Panc1 (cell line): ENCODE results near the gene SKIC2.

ENCODE experiments used
- POLR2AphosphoS5 ChIP-seq: IDR thresholded peaks from 2 replicates; pipeline ENCODE4 v1.6.1; 2012; ENCODE audit warnings: mild to moderate bottlenecking, low read depth, low read length, moderate library complexity
- SIN3A ChIP-seq: IDR thresholded peaks from 2 replicates; pipeline ENCODE4 v1.6.1; 2012; ENCODE audit warnings: low read depth, mild to moderate bottlenecking, low read length, moderate library complexity, borderline replicate concordance; ENCODE audit not compliant: insufficient read depth
- TF ChIP-seq, protein P1 (sequence below): fragments of 450-650 bp; IDR thresholded peaks from 2 replicates; pipeline ENCODE4 v1.5.1; 2017; ENCODE audit warnings: mild to moderate bottlenecking
- TF ChIP-seq, protein P2 (sequence below), 2 experiments: IDR thresholded peaks; 2 replicates each; pipeline ENCODE4 v1.6.1; 2011 to 2012; ENCODE audit warnings: low read depth in 2 of 2, control low read depth in 1 of 2, low read length in 1 of 2, mild to moderate bottlenecking in 1 of 2, moderate library complexity in 1 of 2; ENCODE audit not compliant: insufficient read depth in 1 of 2

DNA sequence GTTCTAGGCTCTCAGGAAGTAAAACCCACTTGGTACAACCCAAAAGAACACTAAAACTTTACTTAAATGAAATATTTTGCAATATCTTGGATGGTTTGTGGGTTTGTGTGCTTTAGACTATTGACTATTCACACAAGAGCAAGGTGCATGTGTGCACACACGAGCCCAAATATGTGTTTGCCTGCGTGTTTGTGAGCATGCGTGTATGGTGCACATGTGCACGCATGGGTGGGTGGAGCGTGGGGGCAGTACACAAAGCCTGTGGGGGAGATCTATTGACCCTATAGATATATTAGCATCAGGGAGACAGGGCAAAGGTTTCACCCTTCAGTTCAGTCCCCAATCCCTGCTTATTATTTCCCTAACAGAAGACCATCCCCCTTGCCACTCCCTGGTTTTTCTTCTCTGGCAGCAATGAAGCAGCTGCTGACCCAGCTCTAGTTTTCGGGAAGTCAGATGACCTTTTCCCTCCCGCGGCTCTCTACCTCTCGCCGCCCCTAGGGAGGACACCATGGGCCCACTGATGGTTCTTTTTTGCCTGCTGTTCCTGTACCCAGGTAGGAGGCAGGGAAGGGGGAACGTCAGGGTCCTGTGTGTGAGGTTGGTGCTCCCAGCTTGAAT lies 31.6 kb upstream of the SKIC2 start, which contains the start of gene C2:
- TF ChIP-seq, protein P1, sequence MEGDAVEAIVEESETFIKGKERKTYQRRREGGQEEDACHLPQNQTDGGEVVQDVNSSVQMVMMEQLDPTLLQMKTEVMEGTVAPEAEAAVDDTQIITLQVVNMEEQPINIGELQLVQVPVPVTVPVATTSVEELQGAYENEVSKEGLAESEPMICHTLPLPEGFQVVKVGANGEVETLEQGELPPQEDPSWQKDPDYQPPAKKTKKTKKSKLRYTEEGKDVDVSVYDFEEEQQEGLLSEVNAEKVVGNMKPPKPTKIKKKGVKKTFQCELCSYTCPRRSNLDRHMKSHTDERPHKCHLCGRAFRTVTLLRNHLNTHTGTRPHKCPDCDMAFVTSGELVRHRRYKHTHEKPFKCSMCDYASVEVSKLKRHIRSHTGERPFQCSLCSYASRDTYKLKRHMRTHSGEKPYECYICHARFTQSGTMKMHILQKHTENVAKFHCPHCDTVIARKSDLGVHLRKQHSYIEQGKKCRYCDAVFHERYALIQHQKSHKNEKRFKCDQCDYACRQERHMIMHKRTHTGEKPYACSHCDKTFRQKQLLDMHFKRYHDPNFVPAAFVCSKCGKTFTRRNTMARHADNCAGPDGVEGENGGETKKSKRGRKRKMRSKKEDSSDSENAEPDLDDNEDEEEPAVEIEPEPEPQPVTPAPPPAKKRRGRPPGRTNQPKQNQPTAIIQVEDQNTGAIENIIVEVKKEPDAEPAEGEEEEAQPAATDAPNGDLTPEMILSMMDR, result no peak
- TF ChIP-seq POLR2AphosphoS5 (no peak), SIN3A (no peak)
- TF ChIP-seq, protein P2, sequence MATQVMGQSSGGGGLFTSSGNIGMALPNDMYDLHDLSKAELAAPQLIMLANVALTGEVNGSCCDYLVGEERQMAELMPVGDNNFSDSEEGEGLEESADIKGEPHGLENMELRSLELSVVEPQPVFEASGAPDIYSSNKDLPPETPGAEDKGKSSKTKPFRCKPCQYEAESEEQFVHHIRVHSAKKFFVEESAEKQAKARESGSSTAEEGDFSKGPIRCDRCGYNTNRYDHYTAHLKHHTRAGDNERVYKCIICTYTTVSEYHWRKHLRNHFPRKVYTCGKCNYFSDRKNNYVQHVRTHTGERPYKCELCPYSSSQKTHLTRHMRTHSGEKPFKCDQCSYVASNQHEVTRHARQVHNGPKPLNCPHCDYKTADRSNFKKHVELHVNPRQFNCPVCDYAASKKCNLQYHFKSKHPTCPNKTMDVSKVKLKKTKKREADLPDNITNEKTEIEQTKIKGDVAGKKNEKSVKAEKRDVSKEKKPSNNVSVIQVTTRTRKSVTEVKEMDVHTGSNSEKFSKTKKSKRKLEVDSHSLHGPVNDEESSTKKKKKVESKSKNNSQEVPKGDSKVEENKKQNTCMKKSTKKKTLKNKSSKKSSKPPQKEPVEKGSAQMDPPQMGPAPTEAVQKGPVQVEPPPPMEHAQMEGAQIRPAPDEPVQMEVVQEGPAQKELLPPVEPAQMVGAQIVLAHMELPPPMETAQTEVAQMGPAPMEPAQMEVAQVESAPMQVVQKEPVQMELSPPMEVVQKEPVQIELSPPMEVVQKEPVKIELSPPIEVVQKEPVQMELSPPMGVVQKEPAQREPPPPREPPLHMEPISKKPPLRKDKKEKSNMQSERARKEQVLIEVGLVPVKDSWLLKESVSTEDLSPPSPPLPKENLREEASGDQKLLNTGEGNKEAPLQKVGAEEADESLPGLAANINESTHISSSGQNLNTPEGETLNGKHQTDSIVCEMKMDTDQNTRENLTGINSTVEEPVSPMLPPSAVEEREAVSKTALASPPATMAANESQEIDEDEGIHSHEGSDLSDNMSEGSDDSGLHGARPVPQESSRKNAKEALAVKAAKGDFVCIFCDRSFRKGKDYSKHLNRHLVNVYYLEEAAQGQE (IDR thresholded peaks at IDR 0.05; ENCODE audit: insufficient read depth in 1 of 2, low read depth in 2 of 2, low read length in 1 of 2), result no peak
